H1 (cell line): Measurements from ENCODE around the gene NAPA. TPM values are rescaled to one million over a fixed set of nuclear protein-coding genes. Genes with fewer than 3 reads are reported as not detected.
A peak's percentile ranks its signal among the peaks of the same experiment; 100 is the strongest.

Experiments used
- ASH2L ChIP-seq: fragments of 200-600, 300-600 bp; sonication (generic); IDR thresholded peaks from one replicate; pipeline ENCODE4 v1.7.1; 2017; ENCODE audit warnings: low read length
- BACH1 ChIP-seq: IDR thresholded peaks from 2 replicates; pipeline ENCODE4 v1.6.1; 2012; ENCODE audit warnings: low read length, improper control_type of control experiment
- CBX5 ChIP-seq: fragments of 300-800, 300-1000 bp; sonication (generic); IDR thresholded peaks from 2 replicates; pipeline ENCODE4 v1.7.1; 2016; ENCODE audit warnings: antibody characterized with exemption, low read length, low read depth
- CBX8 ChIP-seq: fragments of 300-800, 300-1000 bp; sonication (generic); IDR thresholded peaks from 2 replicates; pipeline ENCODE4 v1.7.1; 2016; ENCODE audit warnings: low read depth, low read length, borderline replicate concordance
- CTCF ChIP-seq, 3 experiments: IDR thresholded peaks; 1 replicate in 2 of 3; 2 replicates in 1 of 3; pipeline versions ENCODE4 v1.5.1 to v1.6.1; 2011; ENCODE audit warnings: low read length in 3 of 3, mild to moderate bottlenecking in 3 of 3, inconsistent platforms in 2 of 3, low read depth in 1 of 3, moderate library complexity in 1 of 3; ENCODE audit not compliant: insufficient read depth in 1 of 3; ENCODE audit errors: control extremely low read depth in 1 of 3
- GTF2F1 ChIP-seq: IDR thresholded peaks from 2 replicates; pipeline ENCODE4 v1.6.1; 2012; ENCODE audit warnings: low read depth, low read length, improper control_type of control experiment, borderline replicate concordance
- JUND ChIP-seq: IDR thresholded peaks from 2 replicates; pipeline ENCODE4 v1.6.1; 2011; ENCODE audit warnings: mild to moderate bottlenecking, improper control_type of control experiment, low read length
- PHF8 ChIP-seq: fragments of 200-600 bp; sonication (generic); conservative IDR thresholded peaks from 2 replicates; pipeline ENCODE4 v1.7.1; 2012; ENCODE audit warnings: low read depth, mild to moderate bottlenecking, inconsistent platforms, low read length, moderate library complexity
- POLR2AphosphoS5 ChIP-seq: IDR thresholded peaks from 2 replicates; pipeline ENCODE4 v1.6.1; 2011; ENCODE audit warnings: low read depth, low read length
- RBBP5 ChIP-seq: IDR thresholded peaks from 2 replicates; pipeline ENCODE4 v1.7.1; 2012; ENCODE audit warnings: low read depth, mild to moderate bottlenecking, inconsistent platforms, low read length, moderate library complexity, borderline replicate concordance
- RNF2 ChIP-seq: fragments of 200-900, 300-1000 bp; sonication (generic); IDR thresholded peaks from 2 replicates; pipeline ENCODE4 v1.7.1; 2016; ENCODE audit warnings: borderline replicate concordance, low read depth, mild to moderate bottlenecking, antibody characterized with exemption, low read length; ENCODE audit not compliant: poor library complexity, severe bottlenecking; ENCODE audit errors: missing control alignments
- SIN3A ChIP-seq, 2 experiments: IDR thresholded peaks in 1 of 2; conservative IDR thresholded peaks in 1 of 2; 2 replicates each; pipeline ENCODE4 v1.6.1; 2011 to 2012; ENCODE audit warnings: low read length in 2 of 2, improper control_type of control experiment in 1 of 2, low read depth in 1 of 2, mild to moderate bottlenecking in 1 of 2
- SIX5 ChIP-seq: IDR thresholded peaks from 2 replicates; pipeline ENCODE4 v1.6.1; 2011; ENCODE audit warnings: mild to moderate bottlenecking, low read depth, low read length
- SP2 ChIP-seq: IDR thresholded peaks from 2 replicates; pipeline ENCODE4 v1.6.1; 2012; ENCODE audit warnings: mild to moderate bottlenecking, low read length, inconsistent platforms
- SRF ChIP-seq: IDR thresholded peaks from 2 replicates; pipeline ENCODE4 v1.6.1; 2011; ENCODE audit warnings: mild to moderate bottlenecking, low read depth, low read length, moderate library complexity
- TBP ChIP-seq: IDR thresholded peaks from 2 replicates; pipeline ENCODE4 v1.6.1; 2011; ENCODE audit warnings: low read depth, low read length, improper control_type of control experiment
- TCF12 ChIP-seq: IDR thresholded peaks from 2 replicates; pipeline ENCODE4 v1.6.1; 2011; ENCODE audit warnings: low read depth, mild to moderate bottlenecking, low read length
- TEAD4 ChIP-seq: IDR thresholded peaks from 2 replicates; pipeline ENCODE4 v1.6.1; 2012; ENCODE audit warnings: low read depth, low read length, inconsistent platforms, mixed read lengths
- USF2 ChIP-seq: IDR thresholded peaks from 2 replicates; pipeline ENCODE4 v1.6.1; 2011; ENCODE audit warnings: low read length, improper control_type of control experiment
- YY1 ChIP-seq: IDR thresholded peaks from 2 replicates; pipeline ENCODE4 v1.6.1; 2011; ENCODE audit warnings: low read depth, mild to moderate bottlenecking, low read length
- polyA plus RNA-seq, 7 experiments: library from polyadenylated mRNA; depleted of rRNA in 3 of 7; stranded (reverse) in 5 of 7; unstranded in 2 of 7; fragments of >200 nt in 5 of 7; fragments of 200-250 nt in 2 of 7; gene quantifications; 1 replicate in 5 of 7; 2 replicates in 1 of 7; 4 replicates in 1 of 7; pipeline versions ENCODE4 v1.2.1 to v1.2.3, GENCODE V29; 2011 to 2013; ENCODE audit warnings: missing spikeins in 2 of 7, mixed read lengths in 2 of 7
- total RNA-seq: library from RNA; stranded (reverse); fragmentation: NEBNext Ultra II Directional; extraction: Animal tissue kit (Norgen Biotek cat#: 25700); gene quantifications from 2 replicates; pipeline ENCODE4 v1.2.1, GENCODE V29; 2021

The NAPA gene
- total and polyA plus RNA-seq, 2 of the 8 experiments (the other 6 are each of a cell fraction or from before 2014, with no cell fraction given) = 58.5 to 78.2 TPM

GRCh38 chr19:47483800-47484690 lies 30.8 kb downstream of the NAPA start, which contains the start of gene KPTN (continued):
- no peak for TF ChIP-seq RNF2
- peak; percentile 92; the same call in 1 of the 2 replicates for TF ChIP-seq RBBP5
- TF ChIP-seq SIX5 = peak; percentile 84
- no peak for TF ChIP-seq CBX5
- TF ChIP-seq SP2 = no peak
- TF ChIP-seq BACH1 = no peak
- TF ChIP-seq PHF8 = peak; percentile 81
- no peak for TF ChIP-seq CBX8
- TF ChIP-seq YY1 = peak; percentile 99
- TF ChIP-seq POLR2AphosphoS5 = peak; percentile 74
- peak; percentile 88 for TF ChIP-seq SRF
- peak; percentile 93 to 99 (median 95) for TF ChIP-seq CTCF (IDR thresholded peaks at IDR 0.05; ENCODE audit: control extremely low read depth in 1 of 3, insufficient read depth in 1 of 3, low read depth in 1 of 3, low read length in 3 of 3)
- peak; percentile 52; the same call in 1 of the 2 replicates for TF ChIP-seq JUND
- TF ChIP-seq TEAD4 = peak; percentile 94
- peak in 1 of 2 experiments; percentile 86; a peak in 2 of 4 replicates for TF ChIP-seq SIN3A (conservative IDR thresholded peaks at IDR 0.05 in 1 of 2, IDR thresholded peaks at IDR 0.05 in 1 of 2; ENCODE audit: low read depth in 1 of 2, low read length in 2 of 2)
- TF ChIP-seq USF2 = peak; percentile 28; the same call in 1 of the 2 replicates
- peak; percentile 65 for TF ChIP-seq TBP
- TF ChIP-seq TCF12 = 0 out of 2 replicates have a peak, but pooled peaks have one; percentile 39
- TF ChIP-seq GTF2F1 = 0 out of 2 replicates have a peak, but pooled peaks have one; percentile 6
- TF ChIP-seq ASH2L = peak; percentile 88
